ENCODE measurements around the gene SPEF2. TPM values are rescaled to one million over a fixed set of nuclear protein-coding genes. Genes with fewer than 3 reads are reported as not detected.

SPEF2 gene
- total and polyA plus RNA-seq, 2 of the 13 experiments (the other 11 are each of a cell fraction or from before 2014, with no cell fraction given) = 1.5 to 2.3 TPM

GRCh38 chr5:35675392-35675791 is 57.7 kb downstream of the SPEF2 start:
- intact Hi-C loops (cut with micrococcal nuclease; ENCODE audit: unreplicated experiment) (no loop called here), in situ Hi-C loops (cut with HindIII; ENCODE audit: extremely low pct_ligation_motif_present, low pct_unique_long_range_greater_than_20kb) (no loop called here)
- H3K4me2 ChIP-seq (ENCODE audit: low read depth, low read length) = no peak overlapping the region
- H3K79me2 ChIP-seq (ENCODE audit: insufficient read depth, low read length) = no peaks in the 10 kb centered on the region
- ChIA-PET POLR2A (no interaction called here), CTCF (ENCODE audit: low intra/inter-chr PET ratio, low total read pairs) (no interaction called here)
- H3K27me3 ChIP-seq (ENCODE audit: control insufficient read depth in 1 of 2, insufficient read depth in 2 of 2, low read length in 2 of 2) = no peaks in the 10 kb centered on the region
- TF ChIP-seq, protein P1, sequence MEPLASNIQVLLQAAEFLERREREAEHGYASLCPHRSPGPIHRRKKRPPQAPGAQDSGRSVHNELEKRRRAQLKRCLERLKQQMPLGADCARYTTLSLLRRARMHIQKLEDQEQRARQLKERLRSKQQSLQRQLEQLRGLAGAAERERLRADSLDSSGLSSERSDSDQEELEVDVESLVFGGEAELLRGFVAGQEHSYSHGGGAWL (CRISPR knock-in tag; IDR thresholded peaks at IDR 0.05) = no peak
- TF ChIP-seq POLR2AphosphoS5 (IDR thresholded peaks at IDR 0.05; ENCODE audit: low read depth, low read length) (no peak), RXRA (CRISPR knock-in tag; IDR thresholded peaks at IDR 0.05) (no peak), ZNF383 (CRISPR knock-in tag; IDR thresholded peaks at IDR 0.05; ENCODE audit: borderline replicate concordance) (no peak)
- WGBS (ENCODE audit: low lambda C conversion rate) = 84% methylated on average over 12 of the region's 12 CpGs
- H3K9me3 ChIP-seq (ENCODE audit: low read length) = no peaks in the 10 kb centered on the region
- no TSS peak for BruUV-seq (replicated peaks)
- DNase-seq (ENCODE audit: low spot score) (no peak), FAIRE-seq (no peak), ATAC-seq (no peak)
- no peak overlapping the region for H3K9ac ChIP-seq (ENCODE audit: insufficient read depth, low read depth, low read length)
- H3K27ac ChIP-seq (ENCODE audit: extremely low read length, insufficient read depth, low read length) = no peak overlapping the region
- H3K36me3 ChIP-seq (replicated peaks in 1 of 2; ENCODE audit: control insufficient read depth in 1 of 2, insufficient read depth in 2 of 2, low read length in 2 of 2) = no peaks in the 10 kb centered on the region
- no peaks in the 10 kb centered on the region for H3K4me1 ChIP-seq (ENCODE audit: insufficient read depth, low read length)
- H3K4me3 ChIP-seq (replicated peaks in 1 of 3; ENCODE audit: insufficient read depth in 1 of 3, low read depth in 2 of 3, low read length in 3 of 3) = no peak overlapping the region
- H2AFZ ChIP-seq (ENCODE audit: low read length) = no peak overlapping the region
- H4K20me1 ChIP-seq (ENCODE audit: insufficient read depth, low read length) = no peaks in the 10 kb centered on the region

DNA sequence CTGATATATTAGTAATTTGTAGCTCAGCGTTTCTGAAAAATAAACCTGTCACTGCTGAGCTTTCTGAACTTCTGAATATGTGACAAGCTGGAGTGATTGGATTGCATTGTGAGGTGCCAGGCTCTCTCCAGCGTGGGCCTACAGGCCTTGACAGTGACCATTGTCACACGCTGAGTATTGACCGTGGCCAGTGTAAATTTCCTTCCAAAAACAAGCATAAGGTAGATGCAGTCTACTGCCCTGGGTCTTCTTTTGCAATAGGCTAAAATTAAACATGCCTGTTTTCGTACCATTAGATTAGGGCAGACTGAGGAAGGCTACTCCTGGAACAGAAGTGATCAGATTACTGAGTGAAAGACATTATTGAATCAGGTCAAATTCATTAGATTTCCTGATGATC is 60.2 kb downstream of the SPEF2 start:
- Histone ChIP-seq H3K9ac (ENCODE audit: insufficient read depth, low read depth, low read length) (no peak overlapping the region), H3K9me3 (ENCODE audit: low read length) (no peaks in the 10 kb centered on the region), H3K27me3 (ENCODE audit: control insufficient read depth in 1 of 2, insufficient read depth in 2 of 2, low read length in 2 of 2) (no peaks in the 10 kb centered on the region), H3K79me2 (ENCODE audit: insufficient read depth, low read length) (no peaks in the 10 kb centered on the region), H2AFZ (ENCODE audit: low read length) (no peak overlapping the region), H4K20me1 (ENCODE audit: insufficient read depth, low read length) (no peaks in the 10 kb centered on the region), H3K36me3 (replicated peaks in 1 of 2; ENCODE audit: control insufficient read depth in 1 of 2, insufficient read depth in 2 of 2, low read length in 2 of 2) (no peaks in the 10 kb centered on the region), H3K4me3 (replicated peaks in 1 of 3; ENCODE audit: insufficient read depth in 1 of 3, low read depth in 2 of 3, low read length in 3 of 3) (no peak overlapping the region), H3K4me1 (ENCODE audit: insufficient read depth, low read length) (no peaks in the 10 kb centered on the region), H3K27ac (ENCODE audit: extremely low read length, insufficient read depth, low read length) (no peak overlapping the region), H3K4me2 (ENCODE audit: low read depth, low read length) (no peak overlapping the region)
- POLR2A ChIA-PET = no interaction called here
- WGBS (ENCODE audit: low lambda C conversion rate) = 48% methylated on average over 5 of the region's 5 CpGs
- intact Hi-C loops (cut with micrococcal nuclease; ENCODE audit: unreplicated experiment) (no loop called here), in situ Hi-C loops (cut with HindIII; ENCODE audit: extremely low pct_ligation_motif_present, low pct_unique_long_range_greater_than_20kb) (no loop called here)
- CTCF ChIA-PET (ENCODE audit: low intra/inter-chr PET ratio, low total read pairs) = no interaction called here
- no TSS peak for BruUV-seq (replicated peaks)
- ATAC-seq (no peak), DNase-seq (ENCODE audit: low spot score) (no peak), FAIRE-seq (no peak)
- TF ChIP-seq RCOR2 (CRISPR knock-in tag; IDR thresholded peaks at IDR 0.05) = no peak
- no peak for TF ChIP-seq ZBTB43 (CRISPR knock-in tag; conservative IDR thresholded peaks at IDR 0.05)
- no peak for TF ChIP-seq ZNF414 (CRISPR knock-in tag; IDR thresholded peaks at IDR 0.05)
- TF ChIP-seq ZFP62 (CRISPR knock-in tag; IDR thresholded peaks at IDR 0.05) = no peak
- no peak for TF ChIP-seq NFRKB (IDR thresholded peaks at IDR 0.05)
- TF ChIP-seq TBP (CRISPR knock-in tag; IDR thresholded peaks at IDR 0.05) = no peak
- no peak for TF ChIP-seq SMYD3 (CRISPR knock-in tag; IDR thresholded peaks at IDR 0.05)
- TF ChIP-seq, protein P2, sequence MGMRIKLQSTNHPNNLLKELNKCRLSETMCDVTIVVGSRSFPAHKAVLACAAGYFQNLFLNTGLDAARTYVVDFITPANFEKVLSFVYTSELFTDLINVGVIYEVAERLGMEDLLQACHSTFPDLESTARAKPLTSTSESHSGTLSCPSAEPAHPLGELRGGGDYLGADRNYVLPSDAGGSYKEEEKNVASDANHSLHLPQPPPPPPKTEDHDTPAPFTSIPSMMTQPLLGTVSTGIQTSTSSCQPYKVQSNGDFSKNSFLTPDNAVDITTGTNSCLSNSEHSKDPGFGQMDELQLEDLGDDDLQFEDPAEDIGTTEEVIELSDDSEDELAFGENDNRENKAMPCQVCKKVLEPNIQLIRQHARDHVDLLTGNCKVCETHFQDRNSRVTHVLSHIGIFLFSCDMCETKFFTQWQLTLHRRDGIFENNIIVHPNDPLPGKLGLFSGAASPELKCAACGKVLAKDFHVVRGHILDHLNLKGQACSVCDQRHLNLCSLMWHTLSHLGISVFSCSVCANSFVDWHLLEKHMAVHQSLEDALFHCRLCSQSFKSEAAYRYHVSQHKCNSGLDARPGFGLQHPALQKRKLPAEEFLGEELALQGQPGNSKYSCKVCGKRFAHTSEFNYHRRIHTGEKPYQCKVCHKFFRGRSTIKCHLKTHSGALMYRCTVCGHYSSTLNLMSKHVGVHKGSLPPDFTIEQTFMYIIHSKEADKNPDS (CRISPR knock-in tag; IDR thresholded peaks at IDR 0.05) = no peak
- TF ChIP-seq, protein P3, sequence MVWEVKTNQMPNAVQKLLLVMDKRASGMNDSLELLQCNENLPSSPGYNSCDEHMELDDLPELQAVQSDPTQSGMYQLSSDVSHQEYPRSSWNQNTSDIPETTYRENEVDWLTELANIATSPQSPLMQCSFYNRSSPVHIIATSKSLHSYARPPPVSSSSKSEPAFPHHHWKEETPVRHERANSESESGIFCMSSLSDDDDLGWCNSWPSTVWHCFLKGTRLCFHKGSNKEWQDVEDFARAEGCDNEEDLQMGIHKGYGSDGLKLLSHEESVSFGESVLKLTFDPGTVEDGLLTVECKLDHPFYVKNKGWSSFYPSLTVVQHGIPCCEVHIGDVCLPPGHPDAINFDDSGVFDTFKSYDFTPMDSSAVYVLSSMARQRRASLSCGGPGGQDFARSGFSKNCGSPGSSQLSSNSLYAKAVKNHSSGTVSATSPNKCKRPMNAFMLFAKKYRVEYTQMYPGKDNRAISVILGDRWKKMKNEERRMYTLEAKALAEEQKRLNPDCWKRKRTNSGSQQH (CRISPR knock-in tag; IDR thresholded peaks at IDR 0.05; ENCODE audit: low read depth) = no peak
- TF ChIP-seq RBM22 (optimal IDR thresholded peaks at IDR 0.05; ENCODE audit: low read length) = no peak
